Forelimb muscle (tissue), 1 donor: ENCODE measurements around the gene ESF1. TPM values are rescaled to one million over a fixed set of nuclear protein-coding genes. Genes with fewer than 3 reads are reported as not detected.
"Not testable (repeated sequence)": the region's sequence is repeated elsewhere in the genome, so short reads cannot be mapped to it uniquely, and the experiment has no call there.

Experiments
- DNase-seq: peaks from one replicate; pipeline ENCODE4 v3.0.0-alpha.2; 2013; ENCODE audit warnings: low read depth
- polyA plus RNA-seq: library from polyadenylated mRNA; unstranded; fragments of 120-200 nt; gene quantifications from one replicate; pipeline ENCODE4 v1.2.1, GENCODE V29; 2013; ENCODE audit not compliant: insufficient read length

ESF1 gene
- polyA plus RNA-seq, 1 donor: 14.5 TPM

- no peak for DNase-seq
These were observed 6.0 kb upstream of the ESF1 start for GRCh38 chr20:13790708-13791107.

- DNase-seq: no peak
These were observed 3.6 kb upstream of the ESF1 start for GRCh38 chr20:13788167-13788834.

GRCh38 chr20:13786143-13786828, 1.6 kb upstream of the ESF1 start:
- DNase-seq: no peak

- DNase-seq: no peak
These were observed 337 bp downstream of the ESF1 start for GRCh38 chr20:13784271-13784892.

GRCh38 chr20:13783528-13783927, 1.2 kb downstream of the ESF1 start:
- DNase-seq: no peak

GRCh38 chr20:13778827-13779226, 5.9 kb downstream of the ESF1 start:
- no peak for DNase-seq

- DNase-seq: no peak
These were observed 7.5 kb downstream of the ESF1 start for GRCh38 chr20:13777171-13777601.

- no peak for DNase-seq
These were observed 8.9 kb downstream of the ESF1 start for GRCh38 chr20:13775867-13776266.

GRCh38 chr20:13772529-13772928, 12.2 kb downstream of the ESF1 start:
- DNase-seq: no peak

- DNase-seq: no peak
These were observed 12.8 kb downstream of the ESF1 start for GRCh38 chr20:13771853-13772453.

GRCh38 chr20:13770141-13770540, 14.6 kb downstream of the ESF1 start:
- no peak for DNase-seq

GRCh38 chr20:13765868-13766416, 18.8 kb downstream of the ESF1 start:
- DNase-seq: no peak

- DNase-seq: no peak
These were observed 19.4 kb downstream of the ESF1 start for GRCh38 chr20:13765299-13765698.

GRCh38 chr20:13760451-13760946, 24.2 kb downstream of the ESF1 start:
- DNase-seq: not testable (repeated sequence)

GRCh38 chr20:13758884-13759283, 25.8 kb downstream of the ESF1 start:
- no peak for DNase-seq

GRCh38 chr20:13756551-13756950, 28.2 kb downstream of the ESF1 start:
- no peak for DNase-seq

- no peak for DNase-seq
These were observed 28.9 kb downstream of the ESF1 start for GRCh38 chr20:13755809-13756208.

GRCh38 chr20:13753436-13754036, 31.2 kb downstream of the ESF1 start:
- no peak for DNase-seq

GRCh38 chr20:13749811-13750210, 34.9 kb downstream of the ESF1 start:
- no peak for DNase-seq

- DNase-seq: no peak
These were observed 38.9 kb downstream of the ESF1 start for GRCh38 chr20:13745784-13746183.

GRCh38 chr20:13744352-13744751, 40.4 kb downstream of the ESF1 start:
- no peak for DNase-seq

GRCh38 chr20:13741879-13742278, 42.8 kb downstream of the ESF1 start:
- no peak for DNase-seq
